GM23338 (cell line): Measurements from ENCODE around the gene C19orf47. TPM values are rescaled to one million over a fixed set of nuclear protein-coding genes. Genes with fewer than 3 reads are reported as not detected.

Source experiments
- ATAC-seq: fragments of 200-7000 bp; cut with Tn5 transposase; 3 replicates; pipeline ENCODE4 v1.9.1; 2020
- DNase-seq: peaks from one replicate; pipeline ENCODE4 v3.0.0-alpha.2; 2015; ENCODE audit warnings: low spot score
- H2AFZ ChIP-seq: fragments of 200-600 bp; sonication (generic); 2 replicates; pipeline ENCODE4 v1.8.0; 2016; ENCODE audit warnings: antibody characterized with exemption, mild to moderate bottlenecking, moderate library complexity
- H3F3A ChIP-seq: fragments of 200-600 bp; sonication (generic); replicated peaks from 2 replicates; pipeline ENCODE4 v1.8.0; 2017; ENCODE audit warnings: antibody characterized with exemption, mixed run types, low read depth
- H3K27ac ChIP-seq: fragments of 200-600 bp; sonication (generic); 2 replicates; pipeline ENCODE4 v1.6.1; 2016; ENCODE audit warnings: low read depth
- H3K27me3 ChIP-seq: fragments of 200-600 bp; sonication (generic); 2 replicates; pipeline ENCODE4 v1.8.0; 2016; ENCODE audit warnings: mild to moderate bottlenecking, mixed run types, moderate library complexity; ENCODE audit not compliant: insufficient read depth
- H3K36me3 ChIP-seq: fragments of 200-600 bp; sonication (generic); 2 replicates; pipeline ENCODE4 v1.8.0; 2016; ENCODE audit warnings: mild to moderate bottlenecking; ENCODE audit not compliant: insufficient read depth
- H3K4me1 ChIP-seq: fragments of 200-600 bp; sonication (generic); 2 replicates; pipeline ENCODE4 v1.8.0; 2016; ENCODE audit warnings: mild to moderate bottlenecking, moderate library complexity; ENCODE audit not compliant: insufficient read depth
- H3K4me2 ChIP-seq: fragments of 200-600 bp; sonication (generic); 2 replicates; pipeline ENCODE4 v1.7.1; 2017; ENCODE audit warnings: mixed run types
- H3K4me3 ChIP-seq: fragments of 200-600 bp; sonication (generic); 2 replicates; pipeline ENCODE4 v1.6.1; 2016; ENCODE audit warnings: mixed run types
- H3K79me2 ChIP-seq: fragments of 200-600 bp; sonication (generic); replicated peaks from 2 replicates; pipeline ENCODE4 v1.8.0; 2017; ENCODE audit warnings: mild to moderate bottlenecking; ENCODE audit not compliant: insufficient read depth
- H3K9me2 ChIP-seq: fragments of 200-600 bp; sonication (generic); 2 replicates; pipeline ENCODE4 v1.8.0; 2017; ENCODE audit not compliant: insufficient read depth
- H4K20me1 ChIP-seq: fragments of 200-600 bp; sonication (generic); replicated peaks from 2 replicates; pipeline ENCODE4 v1.8.0; 2017; ENCODE audit warnings: mild to moderate bottlenecking; ENCODE audit not compliant: insufficient read depth
- H3K27ac Mint-ChIP-seq: 2 replicates; pipeline ENCODE4 v1.8.0; 2020; ENCODE audit warnings: inconsistent platforms, mild to moderate bottlenecking, moderate library complexity, mixed read lengths
- H3K27me3 Mint-ChIP-seq: 3 replicates; pipeline ENCODE4 v1.8.0; 2022; ENCODE audit warnings: low read depth, mild to moderate bottlenecking, moderate library complexity, mixed read lengths, inconsistent platforms; ENCODE audit not compliant: insufficient read depth, poor library complexity
- H3K36me3 Mint-ChIP-seq: 3 replicates; pipeline ENCODE4 v1.8.0; 2021; ENCODE audit warnings: low read depth, mild to moderate bottlenecking, inconsistent platforms, moderate library complexity, mixed read lengths
- H3K4me1 Mint-ChIP-seq: 3 replicates; pipeline ENCODE4 v1.8.0; 2020; ENCODE audit warnings: mild to moderate bottlenecking, inconsistent platforms, mixed read lengths
- H3K4me3 Mint-ChIP-seq: 3 replicates; pipeline ENCODE4 v1.8.0; 2021; ENCODE audit warnings: moderate library complexity, mild to moderate bottlenecking, inconsistent platforms, mixed read lengths
- H3K9me3 Mint-ChIP-seq: 3 replicates; pipeline ENCODE4 v1.8.0; 2020; ENCODE audit warnings: moderate library complexity, mild to moderate bottlenecking, inconsistent platforms, mixed read lengths
- EZH2phosphoT487 ChIP-seq: fragments of 200-600 bp; sonication (generic); IDR thresholded peaks from one replicate; pipeline ENCODE4 v1.8.1; 2018; ENCODE audit warnings: antibody characterized with exemption; ENCODE audit not compliant: unreplicated experiment
- JUNB ChIP-seq: IDR thresholded peaks from one replicate; pipeline ENCODE4 v1.6.1; 2016; ENCODE audit warnings: antibody characterized with exemption; ENCODE audit not compliant: unreplicated experiment
- NANOG ChIP-seq: IDR thresholded peaks from 2 replicates; pipeline ENCODE4 v1.6.1; 2016; ENCODE audit warnings: antibody characterized with exemption, borderline replicate concordance
- POLR2AphosphoS5 ChIP-seq: IDR thresholded peaks from 2 replicates; pipeline ENCODE4 v1.6.1; 2016; ENCODE audit warnings: antibody characterized with exemption, low read depth
- STAT1 ChIP-seq: IDR thresholded peaks from one replicate; pipeline ENCODE4 v1.6.1; 2016; ENCODE audit warnings: antibody characterized with exemption; ENCODE audit not compliant: unreplicated experiment
- ZNF114 ChIP-seq: fragments of 250-450 bp; sonication (Bioruptor Pico); IDR thresholded peaks from 2 replicates; pipeline ENCODE4 v1.5.0; 2020; ENCODE audit warnings: mild to moderate bottlenecking, moderate library complexity
- polyA plus RNA-seq: library from polyadenylated mRNA; unstranded; fragments of >200 nt; fragmentation: Nextera tagmentation; extraction: Ambion mirVana; gene quantifications from 2 replicates; pipeline ENCODE4 v1.2.1, GENCODE V29; 2016
- total RNA-seq: library from RNA; depleted of rRNA; stranded (reverse); fragments of >200 nt; shearing (Covaris generic); gene quantifications from 2 replicates; pipeline ENCODE4 v1.2.3, GENCODE V29; 2014
- TF ChIP-seq, protein P1 (sequence below): IDR thresholded peaks from one replicate; pipeline ENCODE4 v1.6.1; 2018; ENCODE audit warnings: antibody characterized with exemption; ENCODE audit not compliant: unreplicated experiment
- TF ChIP-seq, protein P2 (sequence below), 2 experiments: fragments of 200-600 bp in 1 of 2; sonication (generic) in 1 of 2; conservative IDR thresholded peaks; 2 replicates each; pipeline versions ENCODE4 v1.5.1 to v1.6.1; 2016 to 2017; ENCODE audit warnings: antibody characterized with exemption in 2 of 2, low read depth in 2 of 2, mild to moderate bottlenecking in 2 of 2, moderate library complexity in 1 of 2
- TF ChIP-seq, protein P3 (sequence below): IDR thresholded peaks from 2 replicates; pipeline ENCODE4 v1.6.1; 2016; ENCODE audit warnings: antibody characterized with exemption

Gene C19orf47
- total and polyA plus RNA-seq, 2 experiments from 2014 or later = 13.1 to 26.6 TPM

DNA sequence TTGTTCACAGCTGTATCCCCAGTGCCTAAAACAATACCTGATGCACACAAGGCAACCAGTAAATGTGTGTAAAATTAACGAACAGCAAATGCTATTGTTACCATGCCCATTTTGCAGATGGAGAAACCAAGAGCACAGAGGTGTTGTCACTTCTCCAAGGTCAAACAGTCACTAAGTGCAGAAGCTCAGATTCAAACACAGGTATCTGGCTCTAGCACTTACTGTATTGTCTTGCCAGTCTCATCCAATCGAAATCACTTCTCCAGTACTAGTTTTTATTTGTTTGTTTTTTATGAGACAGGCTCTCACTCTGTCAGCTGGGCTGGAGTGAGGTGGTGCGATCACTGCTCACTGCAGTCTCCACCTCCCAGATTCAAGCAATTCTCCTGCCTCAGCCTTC, 14.0 kb upstream of the C19orf47 start:
- Mint-ChIP-seq H3K4me3 (no peak overlapping the region), H3K9me3 (no peaks in the 10 kb centered on the region), H3K27me3 (peaks cover 5% of the 10 kb centered on the region), H3K36me3 (peaks cover 4% of the 10 kb centered on the region; the same call in 2 of the 3 replicates), H3K4me1 (peaks cover 24% of the 10 kb centered on the region), H3K27ac (no peak overlapping the region)
- no peaks in the 10 kb centered on the region for H3F3A ChIP-seq
- peaks cover 1% of the 10 kb centered on the region; the same call in 1 of the 2 replicates for H3K79me2 ChIP-seq
- no peak overlapping the region for H2AFZ ChIP-seq
- no peak for TF ChIP-seq POLR2AphosphoS5
- TF ChIP-seq ZNF114 (CRISPR knock-in tag) = no peak
- TF ChIP-seq, protein P1, sequence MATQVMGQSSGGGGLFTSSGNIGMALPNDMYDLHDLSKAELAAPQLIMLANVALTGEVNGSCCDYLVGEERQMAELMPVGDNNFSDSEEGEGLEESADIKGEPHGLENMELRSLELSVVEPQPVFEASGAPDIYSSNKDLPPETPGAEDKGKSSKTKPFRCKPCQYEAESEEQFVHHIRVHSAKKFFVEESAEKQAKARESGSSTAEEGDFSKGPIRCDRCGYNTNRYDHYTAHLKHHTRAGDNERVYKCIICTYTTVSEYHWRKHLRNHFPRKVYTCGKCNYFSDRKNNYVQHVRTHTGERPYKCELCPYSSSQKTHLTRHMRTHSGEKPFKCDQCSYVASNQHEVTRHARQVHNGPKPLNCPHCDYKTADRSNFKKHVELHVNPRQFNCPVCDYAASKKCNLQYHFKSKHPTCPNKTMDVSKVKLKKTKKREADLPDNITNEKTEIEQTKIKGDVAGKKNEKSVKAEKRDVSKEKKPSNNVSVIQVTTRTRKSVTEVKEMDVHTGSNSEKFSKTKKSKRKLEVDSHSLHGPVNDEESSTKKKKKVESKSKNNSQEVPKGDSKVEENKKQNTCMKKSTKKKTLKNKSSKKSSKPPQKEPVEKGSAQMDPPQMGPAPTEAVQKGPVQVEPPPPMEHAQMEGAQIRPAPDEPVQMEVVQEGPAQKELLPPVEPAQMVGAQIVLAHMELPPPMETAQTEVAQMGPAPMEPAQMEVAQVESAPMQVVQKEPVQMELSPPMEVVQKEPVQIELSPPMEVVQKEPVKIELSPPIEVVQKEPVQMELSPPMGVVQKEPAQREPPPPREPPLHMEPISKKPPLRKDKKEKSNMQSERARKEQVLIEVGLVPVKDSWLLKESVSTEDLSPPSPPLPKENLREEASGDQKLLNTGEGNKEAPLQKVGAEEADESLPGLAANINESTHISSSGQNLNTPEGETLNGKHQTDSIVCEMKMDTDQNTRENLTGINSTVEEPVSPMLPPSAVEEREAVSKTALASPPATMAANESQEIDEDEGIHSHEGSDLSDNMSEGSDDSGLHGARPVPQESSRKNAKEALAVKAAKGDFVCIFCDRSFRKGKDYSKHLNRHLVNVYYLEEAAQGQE = no peak
- TF ChIP-seq NANOG = no peak
- no peaks in the 10 kb centered on the region for H3K9me2 ChIP-seq
- ATAC-seq (no peak), DNase-seq (no peak)
- H4K20me1 ChIP-seq = peaks cover 2% of the 10 kb centered on the region; the same call in 1 of the 2 replicates
- no peak overlapping the region for H3K27ac ChIP-seq
- peaks cover 15% of the 10 kb centered on the region for H3K4me1 ChIP-seq
- no peaks in the 10 kb centered on the region for H3K27me3 ChIP-seq
- no peak overlapping the region for H3K4me2 ChIP-seq
- H3K36me3 ChIP-seq = no peaks in the 10 kb centered on the region
- no peak overlapping the region for H3K4me3 ChIP-seq

DNA sequence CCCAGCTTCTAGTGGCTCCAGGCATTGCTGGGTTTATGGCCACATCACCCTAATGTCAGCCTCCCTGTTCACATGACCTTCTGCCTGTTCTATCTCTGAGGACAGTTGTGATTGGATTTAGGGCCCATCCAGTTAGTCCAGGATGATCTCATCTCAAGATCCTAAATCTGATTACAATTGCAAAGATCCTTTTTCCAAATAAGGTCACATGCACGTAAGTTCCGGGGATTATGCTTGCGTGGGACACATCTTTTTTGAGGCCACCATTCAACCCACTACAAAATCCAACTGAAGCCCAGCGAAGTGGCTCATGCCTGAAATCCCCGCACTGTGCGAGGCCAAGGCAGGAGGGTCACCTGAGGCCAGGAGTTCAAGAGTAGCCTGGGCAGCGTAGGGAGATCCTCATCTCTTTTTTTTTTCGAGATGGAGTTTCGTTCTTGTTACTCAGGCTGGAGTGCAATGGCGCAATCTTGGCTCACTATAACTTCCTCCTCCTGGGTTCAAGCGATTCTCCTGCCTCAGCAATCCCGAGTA, 12.6 kb upstream of the C19orf47 start:
- H3K79me2 ChIP-seq = no peaks in the 10 kb centered on the region
- no peak overlapping the region for H3K4me3 ChIP-seq
- no peaks in the 10 kb centered on the region for H3K9me3 Mint-ChIP-seq
- no peak overlapping the region for H3K27ac ChIP-seq
- H3K4me1 Mint-ChIP-seq = peaks cover 29% of the 10 kb centered on the region
- no peak overlapping the region for H3K27ac Mint-ChIP-seq
- H3K4me1 ChIP-seq = 0 out of 2 replicates have a peak, but pooled peaks cover 5% of the 10 kb centered on the region
- H3K27me3 Mint-ChIP-seq = peaks cover 3% of the 10 kb centered on the region
- H3K36me3 ChIP-seq = no peaks in the 10 kb centered on the region
- H3K9me2 ChIP-seq = no peaks in the 10 kb centered on the region
- H2AFZ ChIP-seq = no peak overlapping the region
- H3K4me2 ChIP-seq = no peak overlapping the region
- TF ChIP-seq NANOG = no peak
- TF ChIP-seq, protein P1 = no peak
- TF ChIP-seq EZH2phosphoT487 = no peak
- TF ChIP-seq JUNB = no peak
- TF ChIP-seq, protein P2, sequence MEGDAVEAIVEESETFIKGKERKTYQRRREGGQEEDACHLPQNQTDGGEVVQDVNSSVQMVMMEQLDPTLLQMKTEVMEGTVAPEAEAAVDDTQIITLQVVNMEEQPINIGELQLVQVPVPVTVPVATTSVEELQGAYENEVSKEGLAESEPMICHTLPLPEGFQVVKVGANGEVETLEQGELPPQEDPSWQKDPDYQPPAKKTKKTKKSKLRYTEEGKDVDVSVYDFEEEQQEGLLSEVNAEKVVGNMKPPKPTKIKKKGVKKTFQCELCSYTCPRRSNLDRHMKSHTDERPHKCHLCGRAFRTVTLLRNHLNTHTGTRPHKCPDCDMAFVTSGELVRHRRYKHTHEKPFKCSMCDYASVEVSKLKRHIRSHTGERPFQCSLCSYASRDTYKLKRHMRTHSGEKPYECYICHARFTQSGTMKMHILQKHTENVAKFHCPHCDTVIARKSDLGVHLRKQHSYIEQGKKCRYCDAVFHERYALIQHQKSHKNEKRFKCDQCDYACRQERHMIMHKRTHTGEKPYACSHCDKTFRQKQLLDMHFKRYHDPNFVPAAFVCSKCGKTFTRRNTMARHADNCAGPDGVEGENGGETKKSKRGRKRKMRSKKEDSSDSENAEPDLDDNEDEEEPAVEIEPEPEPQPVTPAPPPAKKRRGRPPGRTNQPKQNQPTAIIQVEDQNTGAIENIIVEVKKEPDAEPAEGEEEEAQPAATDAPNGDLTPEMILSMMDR (conservative IDR thresholded peaks at IDR 0.05; ENCODE audit: low read depth in 2 of 2) = no peak
- TF ChIP-seq POLR2AphosphoS5 = no peak
- TF ChIP-seq ZNF114 (CRISPR knock-in tag) = no peak
- TF ChIP-seq STAT1 = no peak
- TF ChIP-seq, protein P3, sequence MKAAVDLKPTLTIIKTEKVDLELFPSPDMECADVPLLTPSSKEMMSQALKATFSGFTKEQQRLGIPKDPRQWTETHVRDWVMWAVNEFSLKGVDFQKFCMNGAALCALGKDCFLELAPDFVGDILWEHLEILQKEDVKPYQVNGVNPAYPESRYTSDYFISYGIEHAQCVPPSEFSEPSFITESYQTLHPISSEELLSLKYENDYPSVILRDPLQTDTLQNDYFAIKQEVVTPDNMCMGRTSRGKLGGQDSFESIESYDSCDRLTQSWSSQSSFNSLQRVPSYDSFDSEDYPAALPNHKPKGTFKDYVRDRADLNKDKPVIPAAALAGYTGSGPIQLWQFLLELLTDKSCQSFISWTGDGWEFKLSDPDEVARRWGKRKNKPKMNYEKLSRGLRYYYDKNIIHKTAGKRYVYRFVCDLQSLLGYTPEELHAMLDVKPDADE = no peak
- no peak overlapping the region for H3K4me3 Mint-ChIP-seq
- H3K27me3 ChIP-seq = no peaks in the 10 kb centered on the region
- H3K36me3 Mint-ChIP-seq = no peaks in the 10 kb centered on the region
- no peaks in the 10 kb centered on the region; the same call in 1 of the 2 replicates for H4K20me1 ChIP-seq
- no peak for DNase-seq
- no peaks in the 10 kb centered on the region for H3F3A ChIP-seq
- ATAC-seq = no peak
